Right forelimb (tissue), 1 donor: ENCODE data around the gene TRIM5.
"Not testable (repeated sequence)": the region's sequence is repeated elsewhere in the genome, so short reads cannot be mapped to it uniquely, and the experiment has no call there.

Source experiments
- DNase-seq: peaks from one replicate; pipeline ENCODE4 v3.0.0-alpha.2; 2018

The TRIM5 gene

GRCh38 chr11:5686426-5686825 is 1.6 kb upstream of the TRIM5 start:
- no peak for DNase-seq

GRCh38 chr11:5684036-5684645 is 733 bp downstream of the TRIM5 start:
- DNase-seq: no peak

GRCh38 chr11:5683620-5684019 is 1.3 kb downstream of the TRIM5 start:
- DNase-seq: not testable (repeated sequence)

GRCh38 chr11:5682890-5683441 is 1.9 kb downstream of the TRIM5 start:
- not testable (repeated sequence) for DNase-seq

- DNase-seq: no peak
Measured at GRCh38 chr11:5679811-5680210, 5.1 kb downstream of the TRIM5 start.

- no peak for DNase-seq
Measured at GRCh38 chr11:5674391-5674790, 10.5 kb downstream of the TRIM5 start.

GRCh38 chr11:5671831-5672230 is 13.0 kb downstream of the TRIM5 start:
- DNase-seq: no peak

- no peak for DNase-seq
Measured at GRCh38 chr11:5666402-5666793, 18.5 kb downstream of the TRIM5 start.

- DNase-seq: no peak
Measured at GRCh38 chr11:5665746-5666401, 19.0 kb downstream of the TRIM5 start.

- no peak for DNase-seq
Measured at GRCh38 chr11:5665051-5665570, 19.8 kb downstream of the TRIM5 start.

- no peak for DNase-seq
Measured at GRCh38 chr11:5663511-5663910, 21.4 kb downstream of the TRIM5 start.

GRCh38 chr11:5658318-5658717 is 26.6 kb downstream of the TRIM5 start:
- no peak for DNase-seq

- not testable (repeated sequence) for DNase-seq
Measured at GRCh38 chr11:5656956-5657355, 27.9 kb downstream of the TRIM5 start.

- no peak for DNase-seq
Measured at GRCh38 chr11:5655474-5655873, 29.4 kb downstream of the TRIM5 start.

GRCh38 chr11:5646139-5646538 is 38.7 kb downstream of the TRIM5 start:
- DNase-seq: no peak

- DNase-seq: no peak
Measured at GRCh38 chr11:5643585-5643984, 41.3 kb downstream of the TRIM5 start.

- no peak for DNase-seq
Measured at GRCh38 chr11:5639953-5640352, 44.9 kb downstream of the TRIM5 start.

- DNase-seq: no peak
Measured at GRCh38 chr11:5631969-5632635, 52.8 kb downstream of the TRIM5 start.

GRCh38 chr11:5631417-5631816 is 53.5 kb downstream of the TRIM5 start:
- DNase-seq: no peak

- no peak for DNase-seq
Measured at GRCh38 chr11:5626196-5626595, 58.7 kb downstream of the TRIM5 start.

- no peak for DNase-seq
Measured at GRCh38 chr11:5625281-5625680, 59.6 kb downstream of the TRIM5 start.

- DNase-seq: peak; percentile 65
Measured at GRCh38 chr11:5624489-5625279, 60.2 kb downstream of the TRIM5 start, which contains the start of gene TRIM34. Gene TRIM34 (plus strand): TSS chr11:5625001. CDS start chr11:5632332, 7,331 bp downstream.

- no peak for DNase-seq
Measured at GRCh38 chr11:5622802-5623201, 62.1 kb downstream of the TRIM5 start.
